ENCODE data around the gene PPFIA1. TPM values are rescaled to one million over a fixed set of nuclear protein-coding genes. Genes with fewer than 3 reads are reported as not detected.
A peak's percentile ranks its signal among the peaks of the same experiment; 100 is the strongest.

The PPFIA1 gene
- total RNA-seq, 1 donor from 2014 or later, result 52.3 TPM

DNA sequence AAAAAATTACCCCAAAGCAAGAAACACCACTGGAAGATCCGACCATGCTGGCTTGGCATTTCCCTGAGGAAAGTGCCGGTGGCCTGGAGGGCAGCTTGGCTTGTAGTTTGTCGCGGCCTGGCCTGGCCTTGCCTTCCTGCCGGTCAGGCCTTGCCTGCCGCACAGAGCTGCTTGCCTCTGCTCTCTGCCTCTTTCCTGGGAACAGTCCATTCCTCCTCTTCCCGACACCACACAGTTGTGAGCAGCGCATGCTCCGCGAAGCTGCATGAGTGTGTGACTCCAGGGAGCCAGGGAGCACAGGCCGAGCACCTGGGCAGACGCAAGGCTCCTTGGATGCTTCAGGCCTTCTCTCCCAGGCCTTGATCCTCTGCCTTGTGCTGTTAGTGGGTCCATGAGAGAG lies 147.6 kb downstream of the PPFIA1 start:
- TF ChIP-seq, protein P1, sequence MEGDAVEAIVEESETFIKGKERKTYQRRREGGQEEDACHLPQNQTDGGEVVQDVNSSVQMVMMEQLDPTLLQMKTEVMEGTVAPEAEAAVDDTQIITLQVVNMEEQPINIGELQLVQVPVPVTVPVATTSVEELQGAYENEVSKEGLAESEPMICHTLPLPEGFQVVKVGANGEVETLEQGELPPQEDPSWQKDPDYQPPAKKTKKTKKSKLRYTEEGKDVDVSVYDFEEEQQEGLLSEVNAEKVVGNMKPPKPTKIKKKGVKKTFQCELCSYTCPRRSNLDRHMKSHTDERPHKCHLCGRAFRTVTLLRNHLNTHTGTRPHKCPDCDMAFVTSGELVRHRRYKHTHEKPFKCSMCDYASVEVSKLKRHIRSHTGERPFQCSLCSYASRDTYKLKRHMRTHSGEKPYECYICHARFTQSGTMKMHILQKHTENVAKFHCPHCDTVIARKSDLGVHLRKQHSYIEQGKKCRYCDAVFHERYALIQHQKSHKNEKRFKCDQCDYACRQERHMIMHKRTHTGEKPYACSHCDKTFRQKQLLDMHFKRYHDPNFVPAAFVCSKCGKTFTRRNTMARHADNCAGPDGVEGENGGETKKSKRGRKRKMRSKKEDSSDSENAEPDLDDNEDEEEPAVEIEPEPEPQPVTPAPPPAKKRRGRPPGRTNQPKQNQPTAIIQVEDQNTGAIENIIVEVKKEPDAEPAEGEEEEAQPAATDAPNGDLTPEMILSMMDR (IDR thresholded peaks at IDR 0.05; ENCODE audit: unreplicated experiment), result no peak
- Mint-ChIP-seq H3K4me3 (ENCODE audit: unreplicated experiment) (no peak overlapping the region), H3K36me3 (ENCODE audit: low read depth, unreplicated experiment) (peaks cover 62% of the 10 kb centered on the region), H3K9me3 (ENCODE audit: unreplicated experiment) (no peaks in the 10 kb centered on the region), H3K27ac (ENCODE audit: unreplicated experiment) (no peak overlapping the region), H3K4me1 (ENCODE audit: unreplicated experiment) (no peaks in the 10 kb centered on the region), H3K27me3 (ENCODE audit: unreplicated experiment) (no peaks in the 10 kb centered on the region)
- no peak for DNase-seq (ENCODE audit: low spot score)

DNA sequence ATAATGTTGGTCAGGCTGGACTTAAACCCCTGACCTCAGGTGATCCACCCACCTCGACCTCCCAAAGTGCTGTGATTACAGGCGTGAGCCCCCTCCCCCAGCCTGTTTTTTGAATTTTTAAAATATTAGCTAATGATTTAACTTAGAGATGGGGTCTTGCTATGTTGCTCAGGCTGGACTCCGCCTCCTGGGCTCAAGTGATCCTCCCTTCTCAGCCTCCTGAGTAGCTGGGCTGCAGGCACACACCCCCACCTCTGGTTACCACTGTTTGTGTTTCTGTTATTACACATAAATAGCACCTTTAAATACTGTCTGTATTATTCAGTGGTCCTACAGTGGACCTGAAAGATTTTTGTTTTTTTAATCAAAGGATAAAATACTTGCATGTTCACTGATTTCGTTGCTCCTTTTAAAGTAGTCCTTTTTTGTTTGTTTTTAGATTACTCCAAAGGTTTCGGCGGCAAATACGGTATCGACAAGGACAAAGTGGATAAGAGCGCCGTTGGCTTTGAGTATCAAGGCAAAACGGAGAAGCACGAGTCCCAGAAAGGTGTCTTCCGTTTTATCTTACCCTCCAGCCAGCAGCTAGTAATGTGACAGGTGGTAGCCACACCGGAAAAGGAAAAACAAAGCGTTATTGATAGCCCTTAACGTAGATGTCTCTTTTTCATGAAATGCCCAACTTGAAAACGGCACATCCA lies 149.0 kb downstream of the PPFIA1 start:
- Mint-ChIP-seq H3K27me3 (ENCODE audit: unreplicated experiment) (peaks cover 5% of the 10 kb centered on the region), H3K36me3 (ENCODE audit: low read depth, unreplicated experiment) (peaks cover 65% of the 10 kb centered on the region), H3K9me3 (ENCODE audit: unreplicated experiment) (no peaks in the 10 kb centered on the region), H3K27ac (ENCODE audit: unreplicated experiment) (no peak overlapping the region), H3K4me3 (ENCODE audit: unreplicated experiment) (no peak overlapping the region), H3K4me1 (ENCODE audit: unreplicated experiment) (peaks cover 4% of the 10 kb centered on the region)
- no peak for DNase-seq (ENCODE audit: low spot score)
- TF ChIP-seq, protein P1 (IDR thresholded peaks at IDR 0.05; ENCODE audit: unreplicated experiment), result no peak

DNA sequence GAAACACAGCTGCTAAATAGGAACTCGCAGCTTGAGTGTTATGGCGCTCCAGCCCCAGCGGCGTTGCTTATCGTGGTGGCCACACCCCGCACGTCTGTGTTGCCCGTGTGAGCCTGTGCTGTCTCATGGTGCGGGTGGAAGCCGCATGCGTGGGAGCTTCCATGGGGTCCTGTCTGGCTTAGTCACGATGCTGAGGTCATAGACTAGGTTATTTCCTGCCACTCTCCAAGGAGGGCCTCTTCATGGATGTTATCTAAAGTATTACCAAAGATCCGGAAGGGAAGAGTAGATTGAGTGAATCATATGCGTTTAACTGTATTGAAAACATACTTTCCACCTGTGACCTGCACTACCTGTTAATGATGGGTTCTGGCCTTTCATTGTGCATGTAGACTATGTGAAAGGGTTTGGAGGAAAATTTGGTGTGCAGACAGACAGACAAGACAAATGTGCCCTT lies 149.5 kb downstream of the PPFIA1 start:
- Mint-ChIP-seq H3K27ac (ENCODE audit: unreplicated experiment) (peak overlapping the region; percentile 48), H3K9me3 (ENCODE audit: unreplicated experiment) (no peaks in the 10 kb centered on the region), H3K4me1 (ENCODE audit: unreplicated experiment) (peaks cover 4% of the 10 kb centered on the region), H3K36me3 (ENCODE audit: low read depth, unreplicated experiment) (peaks cover 63% of the 10 kb centered on the region), H3K27me3 (ENCODE audit: unreplicated experiment) (peaks cover 7% of the 10 kb centered on the region), H3K4me3 (ENCODE audit: unreplicated experiment) (peak overlapping the region; percentile 53)
- DNase-seq (ENCODE audit: low spot score), result no peak
- TF ChIP-seq, protein P1 (IDR thresholded peaks at IDR 0.05; ENCODE audit: unreplicated experiment), result no peak

DNA sequence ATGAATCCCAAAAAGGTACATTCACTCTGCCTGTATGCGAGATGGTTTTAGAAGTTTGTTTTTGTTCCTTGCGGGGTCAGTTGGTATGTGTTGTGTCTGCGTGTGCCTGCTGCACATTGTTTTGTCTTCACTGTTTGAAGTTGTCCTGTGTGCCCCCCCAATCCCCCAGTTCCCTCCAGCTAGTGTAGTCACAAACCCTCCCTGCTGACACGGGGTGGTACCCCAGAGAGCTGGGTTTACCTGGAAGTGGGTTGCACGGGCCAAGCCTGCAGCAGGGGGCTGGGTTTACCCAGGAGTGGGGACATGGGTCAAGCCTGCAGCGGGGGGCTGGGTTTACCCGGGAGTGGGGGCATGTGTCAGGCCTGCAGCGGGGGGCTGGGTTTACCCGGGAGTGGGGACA lies 150.0 kb downstream of the PPFIA1 start:
- no peaks in the 10 kb centered on the region for H3K9me3 Mint-ChIP-seq (ENCODE audit: unreplicated experiment)
- peaks cover 4% of the 10 kb centered on the region for H3K4me1 Mint-ChIP-seq (ENCODE audit: unreplicated experiment)
- H3K27me3 Mint-ChIP-seq (ENCODE audit: unreplicated experiment), result peaks cover 8% of the 10 kb centered on the region
- H3K27ac Mint-ChIP-seq (ENCODE audit: unreplicated experiment), result peak overlapping the region; percentile 48
- TF ChIP-seq, protein P1 (IDR thresholded peaks at IDR 0.05; ENCODE audit: unreplicated experiment), result no peak
- H3K4me3 Mint-ChIP-seq (ENCODE audit: unreplicated experiment), result no peak overlapping the region
- DNase-seq (ENCODE audit: low spot score), result no peak
- H3K36me3 Mint-ChIP-seq (ENCODE audit: low read depth, unreplicated experiment), result peaks cover 63% of the 10 kb centered on the region

DNA sequence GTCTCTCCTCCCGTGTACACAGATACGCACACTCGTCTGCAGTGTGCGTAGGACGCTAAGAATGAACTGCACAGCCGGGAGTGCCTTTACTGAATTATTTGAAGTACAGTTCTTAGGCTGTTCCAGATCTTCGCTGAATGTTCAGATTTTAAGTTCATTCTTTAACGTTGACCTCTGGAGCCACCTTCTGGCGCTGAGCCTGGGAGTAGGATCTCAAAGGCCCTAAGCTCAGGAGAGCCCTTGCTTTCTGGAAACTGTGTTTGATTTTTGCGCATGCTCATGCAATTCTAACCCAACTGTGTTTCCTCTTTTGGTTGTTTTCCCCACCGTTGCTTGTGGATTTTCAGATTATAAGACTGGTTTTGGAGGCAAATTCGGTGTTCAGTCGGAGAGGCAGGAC lies 150.6 kb downstream of the PPFIA1 start:
- Mint-ChIP-seq H3K27ac (ENCODE audit: unreplicated experiment) (no peak overlapping the region), H3K9me3 (ENCODE audit: unreplicated experiment) (no peaks in the 10 kb centered on the region), H3K27me3 (ENCODE audit: unreplicated experiment) (peaks cover 12% of the 10 kb centered on the region), H3K36me3 (ENCODE audit: low read depth, unreplicated experiment) (peaks cover 65% of the 10 kb centered on the region), H3K4me3 (ENCODE audit: unreplicated experiment) (no peak overlapping the region), H3K4me1 (ENCODE audit: unreplicated experiment) (peaks cover 4% of the 10 kb centered on the region)
- DNase-seq (ENCODE audit: low spot score), result no peak
- TF ChIP-seq, protein P1 (IDR thresholded peaks at IDR 0.05; ENCODE audit: unreplicated experiment), result no peak

Measured in endothelial cell (in vitro differentiated cells).